Fibroblast of skin of scalp (primary cell): ENCODE data around the gene VWA1.

ENCODE experiments used
- DNase-seq: peaks from one replicate; pipeline ENCODE4 v3.0.0-alpha.2; 2013

VWA1 gene

DNA sequence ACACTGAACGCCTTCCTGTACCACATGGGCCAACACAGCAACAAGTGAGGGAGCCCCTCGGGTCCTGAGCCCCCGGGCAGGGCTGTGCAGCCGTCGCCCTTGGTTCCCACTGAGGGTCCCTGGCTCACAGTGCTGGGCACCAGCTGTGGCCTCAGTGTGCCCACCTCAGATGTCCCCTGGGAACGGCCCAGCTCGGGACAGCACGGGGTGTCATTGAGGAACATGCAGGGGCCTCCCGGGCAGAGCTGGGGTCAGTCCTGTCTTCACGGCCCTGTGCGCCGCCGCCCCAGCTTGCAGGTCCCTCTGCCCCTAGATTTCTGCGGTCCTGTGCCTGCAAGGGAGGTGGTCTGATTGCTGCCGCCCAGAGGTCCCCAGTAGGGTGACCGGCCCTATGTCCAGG is 53.7 kb downstream of the VWA1 start:
- DNase-seq, result no peak

DNA sequence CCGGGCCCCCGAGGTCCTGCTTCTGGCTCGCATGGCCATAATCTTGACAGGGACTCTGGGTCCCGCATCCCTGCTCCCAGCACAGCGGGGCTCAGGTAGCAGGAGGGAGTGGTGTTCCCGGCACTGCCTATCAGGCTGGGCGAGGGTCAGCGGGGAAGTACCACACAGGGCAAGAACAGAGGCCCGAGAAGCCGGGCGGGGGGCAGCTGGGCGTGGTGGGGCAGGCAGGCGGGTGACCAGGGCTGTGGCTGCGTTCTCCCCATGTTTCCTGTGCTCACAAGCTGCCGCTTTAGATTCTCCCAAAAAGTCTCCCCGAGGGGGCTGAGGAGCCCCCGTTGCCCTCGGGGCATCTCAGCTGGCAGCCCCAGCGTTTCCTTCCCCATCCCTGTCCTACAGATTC is 54.4 kb downstream of the VWA1 start:
- DNase-seq, result no peak

DNA sequence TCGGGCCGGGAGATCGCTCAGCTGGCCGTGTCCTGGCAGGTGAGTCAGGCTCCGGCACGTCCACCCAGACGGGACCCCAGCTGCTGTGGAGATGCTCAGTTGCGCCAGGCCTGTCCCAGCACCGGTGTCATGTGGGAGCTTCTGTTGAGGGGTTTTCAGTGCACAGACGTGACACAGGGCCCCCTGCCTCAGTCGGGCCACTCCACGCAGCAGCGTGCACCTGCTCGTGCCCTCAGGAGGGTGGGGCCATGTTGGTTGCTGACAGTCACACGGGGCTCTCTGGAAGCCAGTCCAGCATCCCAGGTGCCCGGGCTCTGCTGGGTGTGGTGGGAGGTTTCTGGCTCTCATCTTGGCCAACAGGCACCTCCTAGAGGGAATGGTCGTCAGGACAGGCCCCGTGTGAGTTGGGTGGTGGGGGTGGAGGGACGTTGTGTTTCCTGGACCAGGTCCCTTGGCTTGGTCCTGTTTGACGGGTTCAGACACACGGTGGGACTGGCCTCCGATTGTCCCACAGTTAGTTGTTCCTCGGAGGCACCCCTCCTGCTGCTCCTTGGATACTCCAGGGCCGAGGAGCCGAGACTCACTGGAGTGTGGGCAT is 55.2 kb downstream of the VWA1 start:
- no peak for DNase-seq

GRCh38 chr1:1491601-1492000 is 56.1 kb downstream of the VWA1 start:
- no peak for DNase-seq
